ENCODE results near the gene CNIH4.

DNA sequence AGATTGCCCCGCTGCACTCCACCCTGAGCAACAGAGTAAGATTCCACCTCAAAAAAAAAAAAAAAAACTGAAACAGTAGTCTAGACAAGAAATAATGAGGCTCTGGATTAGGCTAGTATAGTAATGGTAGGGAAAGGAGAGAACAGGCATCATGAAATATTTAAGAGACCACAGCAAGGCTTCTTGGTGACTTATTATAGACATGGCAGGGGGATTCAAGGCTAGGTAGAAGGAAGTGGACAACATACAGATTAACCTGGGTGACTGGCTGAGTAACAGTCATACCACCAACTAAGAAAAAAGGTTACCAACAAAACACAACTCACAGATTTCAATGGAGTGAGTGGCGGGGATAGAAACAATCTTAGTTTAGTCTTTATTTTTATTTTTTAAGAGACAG, 35.0 kb upstream of the CNIH4 start:
- TF ChIP-seq POLR2A (IDR thresholded peaks at IDR 0.05; ENCODE audit: low read depth, low read length) = no peak
- TF ChIP-seq POLR2AphosphoS5 (IDR thresholded peaks at IDR 0.05; ENCODE audit: low read depth, low read length) = no peak
- TF ChIP-seq SPI1 (IDR thresholded peaks at IDR 0.05; ENCODE audit: low read depth, low read length) = no peak
- no peak for TF ChIP-seq POU2F2 (IDR thresholded peaks at IDR 0.05; ENCODE audit: low read depth, low read length)
